IMR-90 (cell line): Measurements from ENCODE around the gene BAIAP2L1.

Experiments used
- BHLHE40 ChIP-seq: fragments of 150-350 bp; IDR thresholded peaks from 2 replicates; pipeline ENCODE4 v1.6.1; 2016; ENCODE audit warnings: mild to moderate bottlenecking, low read depth, low read length
- CEBPB ChIP-seq: IDR thresholded peaks from 2 replicates; pipeline ENCODE4 v1.6.1; 2012; ENCODE audit warnings: low read depth, low read length, improper control_type of control experiment
- MAFK ChIP-seq: IDR thresholded peaks from 2 replicates; pipeline ENCODE4 v1.6.1; 2012; ENCODE audit warnings: low read depth, low read length, improper control_type of control experiment
- MAZ ChIP-seq: IDR thresholded peaks from 2 replicates; pipeline ENCODE4 v1.6.1; 2012; ENCODE audit warnings: low read depth, mild to moderate bottlenecking, low read length, improper control_type of control experiment, moderate library complexity, borderline replicate concordance
- MXI1 ChIP-seq: IDR thresholded peaks from 2 replicates; pipeline ENCODE4 v1.6.1; 2012; ENCODE audit warnings: low read depth, mild to moderate bottlenecking, low read length, moderate library complexity, borderline replicate concordance
- NFE2L2 ChIP-seq: fragments of 150-350 bp; IDR thresholded peaks from 2 replicates; pipeline ENCODE4 v1.6.1; 2016; ENCODE audit warnings: low read depth, mild to moderate bottlenecking, low read length
- POLR2A ChIP-seq: IDR thresholded peaks from 2 replicates; pipeline ENCODE4 v1.6.1; 2012; ENCODE audit warnings: mild to moderate bottlenecking, low read depth, low read length
- RAD21 ChIP-seq: IDR thresholded peaks from 2 replicates; pipeline ENCODE4 v1.6.1; 2012; ENCODE audit warnings: low read length, improper control_type of control experiment
- RCOR1 ChIP-seq: IDR thresholded peaks from 2 replicates; pipeline ENCODE4 v1.6.1; 2012; ENCODE audit warnings: mild to moderate bottlenecking, low read length, improper control_type of control experiment; ENCODE audit not compliant: insufficient replicate concordance
- TF ChIP-seq, protein P1 (sequence below): conservative IDR thresholded peaks from 2 replicates; pipeline ENCODE4 v1.5.1; 2012; ENCODE audit warnings: mild to moderate bottlenecking, low read depth, low read length, improper control_type of control experiment
- TF ChIP-seq, protein P2 (sequence below): fragments of 150-350 bp; IDR thresholded peaks from 2 replicates; pipeline ENCODE4 v1.6.1; 2017; ENCODE audit warnings: mild to moderate bottlenecking, antibody characterized with exemption, low read length, low read depth

DNA sequence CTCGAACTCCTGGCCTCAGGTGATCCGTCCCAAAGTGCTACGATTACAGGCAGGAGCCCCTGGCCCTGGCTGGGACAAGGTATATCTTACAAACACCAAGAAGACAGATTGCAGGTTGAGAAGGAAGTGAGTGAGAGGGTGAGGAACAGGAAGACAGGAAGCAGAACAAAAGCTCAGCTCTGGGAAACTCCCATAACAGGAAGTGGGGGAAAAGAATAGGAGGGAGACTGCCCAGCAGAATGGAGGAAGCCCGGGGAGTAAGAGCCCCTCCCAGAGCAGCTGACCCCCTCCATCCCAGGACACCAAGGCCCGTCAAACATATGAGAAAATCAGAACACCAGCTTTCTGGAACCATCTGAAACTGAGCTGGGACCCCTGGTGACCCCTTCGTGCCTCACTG, 151.8 kb downstream of the BAIAP2L1 start:
- TF ChIP-seq, protein P1, sequence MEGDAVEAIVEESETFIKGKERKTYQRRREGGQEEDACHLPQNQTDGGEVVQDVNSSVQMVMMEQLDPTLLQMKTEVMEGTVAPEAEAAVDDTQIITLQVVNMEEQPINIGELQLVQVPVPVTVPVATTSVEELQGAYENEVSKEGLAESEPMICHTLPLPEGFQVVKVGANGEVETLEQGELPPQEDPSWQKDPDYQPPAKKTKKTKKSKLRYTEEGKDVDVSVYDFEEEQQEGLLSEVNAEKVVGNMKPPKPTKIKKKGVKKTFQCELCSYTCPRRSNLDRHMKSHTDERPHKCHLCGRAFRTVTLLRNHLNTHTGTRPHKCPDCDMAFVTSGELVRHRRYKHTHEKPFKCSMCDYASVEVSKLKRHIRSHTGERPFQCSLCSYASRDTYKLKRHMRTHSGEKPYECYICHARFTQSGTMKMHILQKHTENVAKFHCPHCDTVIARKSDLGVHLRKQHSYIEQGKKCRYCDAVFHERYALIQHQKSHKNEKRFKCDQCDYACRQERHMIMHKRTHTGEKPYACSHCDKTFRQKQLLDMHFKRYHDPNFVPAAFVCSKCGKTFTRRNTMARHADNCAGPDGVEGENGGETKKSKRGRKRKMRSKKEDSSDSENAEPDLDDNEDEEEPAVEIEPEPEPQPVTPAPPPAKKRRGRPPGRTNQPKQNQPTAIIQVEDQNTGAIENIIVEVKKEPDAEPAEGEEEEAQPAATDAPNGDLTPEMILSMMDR = no peak
- TF ChIP-seq RCOR1 (no peak), POLR2A (no peak), CEBPB (no peak), MXI1 (no peak), NFE2L2 (no peak), MAFK (no peak), MAZ (no peak), RAD21 (no peak), BHLHE40 (no peak)
- TF ChIP-seq, protein P2, sequence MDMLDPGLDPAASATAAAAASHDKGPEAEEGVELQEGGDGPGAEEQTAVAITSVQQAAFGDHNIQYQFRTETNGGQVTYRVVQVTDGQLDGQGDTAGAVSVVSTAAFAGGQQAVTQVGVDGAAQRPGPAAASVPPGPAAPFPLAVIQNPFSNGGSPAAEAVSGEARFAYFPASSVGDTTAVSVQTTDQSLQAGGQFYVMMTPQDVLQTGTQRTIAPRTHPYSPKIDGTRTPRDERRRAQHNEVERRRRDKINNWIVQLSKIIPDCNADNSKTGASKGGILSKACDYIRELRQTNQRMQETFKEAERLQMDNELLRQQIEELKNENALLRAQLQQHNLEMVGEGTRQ = no peak
